HG03039 (cell line): ENCODE measurements around the gene USP8.

Source experiments
- ATAC-seq: cut with Tn5 transposase; IDR thresholded peaks from one replicate; pipeline ENCODE4 v1.9.1; 2021; ENCODE audit warnings: mild to moderate bottlenecking, moderate library complexity; ENCODE audit not compliant: unreplicated experiment

Gene USP8

DNA sequence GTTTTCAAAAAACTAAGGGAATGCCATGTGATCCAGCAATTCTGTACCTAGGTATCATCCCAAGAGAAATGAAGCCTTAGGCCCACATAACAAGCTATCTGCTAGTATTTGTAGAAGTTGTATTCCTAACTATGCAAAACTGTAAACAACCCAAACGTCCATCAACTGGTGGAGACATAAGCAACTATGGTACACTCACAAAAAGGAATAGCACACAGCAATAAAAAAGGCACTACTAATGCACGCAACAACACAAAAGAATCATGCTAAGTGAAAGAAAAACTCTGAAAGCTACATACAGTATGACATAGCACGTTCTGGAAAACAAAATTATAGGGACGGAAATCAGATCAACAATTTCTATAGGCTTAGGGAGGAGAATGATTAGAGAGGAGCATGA is 107.0 kb downstream of the USP8 start:
- no peak for ATAC-seq

DNA sequence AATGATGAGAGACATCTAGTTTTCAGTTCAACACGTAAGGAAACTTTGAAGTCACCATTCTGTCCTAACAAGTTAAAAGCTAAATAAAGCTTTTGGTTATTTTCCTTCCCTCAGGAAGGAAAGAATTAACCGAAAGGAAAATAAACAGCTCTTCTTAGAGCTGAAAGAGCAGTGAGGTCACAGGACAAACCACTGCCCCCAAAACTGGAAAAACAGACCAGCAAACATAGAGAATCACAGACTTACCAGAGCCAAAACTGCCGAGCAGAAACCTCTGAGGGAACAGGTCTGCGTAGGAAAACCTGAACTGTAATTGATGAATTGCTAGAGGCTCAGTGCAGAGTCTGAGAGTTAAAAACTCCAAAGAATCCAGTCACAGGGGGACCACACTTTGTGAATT is 107.6 kb downstream of the USP8 start:
- no peak for ATAC-seq

GRCh38 chr15:50542887-50543210 is 118.6 kb downstream of the USP8 start:
- ATAC-seq: no peak

- ATAC-seq: no peak
Observed at GRCh38 chr15:50543556-50543955, 119.4 kb downstream of the USP8 start.

- ATAC-seq: no peak
Observed at GRCh38 chr15:50544368-50544767, 120.2 kb downstream of the USP8 start.

GRCh38 chr15:50546566-50546965 is 122.4 kb downstream of the USP8 start, which contains the start of gene USP50:
TSS of gene USP50 (minus strand) at chr15:50546666. CDS start at chr15:50546525, 141 bp downstream.
- no peak for ATAC-seq

GRCh38 chr15:50549326-50549725 is 125.1 kb downstream of the USP8 start:
- no peak for ATAC-seq

DNA sequence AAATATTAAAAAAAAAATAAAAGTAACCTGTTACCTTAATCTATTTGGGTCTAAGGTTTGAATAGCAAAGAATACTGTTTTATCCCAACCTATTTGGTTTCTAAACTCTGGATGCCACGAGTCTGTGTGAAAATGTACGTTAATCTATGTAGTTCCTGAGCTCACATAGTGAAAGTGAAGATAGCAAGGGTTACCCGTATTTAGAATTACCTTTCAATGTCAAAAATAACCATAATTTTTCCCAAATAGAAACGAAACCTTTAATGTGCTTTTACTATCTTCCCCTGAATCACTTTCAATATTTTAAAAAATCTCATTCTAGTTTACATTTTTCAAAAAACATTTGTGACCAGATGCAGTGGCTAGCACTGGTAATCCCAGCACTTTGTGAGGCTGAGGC is 128.0 kb downstream of the USP8 start:
- no peak for ATAC-seq

DNA sequence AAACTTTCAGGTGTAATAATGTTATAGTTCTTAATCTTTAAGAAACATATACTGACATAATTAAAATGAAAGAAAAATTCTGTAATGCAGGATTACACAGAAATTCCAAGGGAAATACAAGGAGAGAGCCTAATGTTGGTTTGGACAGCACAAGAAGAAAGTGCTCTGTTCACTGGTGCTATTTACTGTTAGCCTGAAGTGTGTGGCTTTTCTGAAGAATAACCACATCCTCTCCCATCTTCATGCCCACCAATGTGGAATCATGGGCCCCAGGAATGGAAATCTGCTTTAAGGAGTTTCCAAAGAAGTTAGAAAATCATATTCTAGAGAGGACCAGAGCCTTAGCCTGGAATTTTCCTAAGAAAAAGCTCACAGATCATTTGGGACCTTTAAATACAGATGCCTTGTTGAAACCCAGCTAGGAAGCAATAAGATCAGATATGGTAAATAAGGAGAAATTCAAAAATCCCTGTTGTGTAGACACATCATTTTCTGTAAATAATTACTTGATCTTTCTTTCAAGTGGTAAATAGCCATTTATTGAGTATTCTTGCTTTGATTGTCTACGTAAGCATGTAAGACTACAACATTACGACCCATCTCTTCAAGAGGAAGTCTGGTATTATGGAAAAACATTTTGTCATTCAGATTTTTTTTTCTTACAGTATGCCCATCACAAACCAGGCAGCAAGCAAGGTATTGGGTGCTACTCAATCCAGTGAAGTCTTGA is 132.6 kb downstream of the USP8 start:
- no peak for ATAC-seq

DNA sequence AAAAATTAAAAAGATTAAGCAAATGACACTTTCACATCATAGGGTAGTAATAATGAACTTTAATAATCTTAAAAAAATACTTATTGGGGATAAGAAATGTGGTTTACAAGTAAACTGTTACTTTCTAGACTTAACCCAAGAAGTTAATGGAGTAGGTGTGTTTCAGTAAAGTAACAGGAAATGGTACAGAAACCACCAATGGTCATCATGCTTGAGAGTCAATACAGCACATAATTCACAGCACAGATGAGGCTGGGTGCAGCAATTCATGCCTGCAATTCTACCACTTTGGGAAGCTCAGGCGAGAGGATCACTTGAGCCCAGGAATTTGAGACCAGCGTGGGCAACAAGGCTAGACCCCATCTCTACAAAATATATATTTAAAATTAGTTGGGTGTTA is 133.8 kb downstream of the USP8 start:
- ATAC-seq: no peak

DNA sequence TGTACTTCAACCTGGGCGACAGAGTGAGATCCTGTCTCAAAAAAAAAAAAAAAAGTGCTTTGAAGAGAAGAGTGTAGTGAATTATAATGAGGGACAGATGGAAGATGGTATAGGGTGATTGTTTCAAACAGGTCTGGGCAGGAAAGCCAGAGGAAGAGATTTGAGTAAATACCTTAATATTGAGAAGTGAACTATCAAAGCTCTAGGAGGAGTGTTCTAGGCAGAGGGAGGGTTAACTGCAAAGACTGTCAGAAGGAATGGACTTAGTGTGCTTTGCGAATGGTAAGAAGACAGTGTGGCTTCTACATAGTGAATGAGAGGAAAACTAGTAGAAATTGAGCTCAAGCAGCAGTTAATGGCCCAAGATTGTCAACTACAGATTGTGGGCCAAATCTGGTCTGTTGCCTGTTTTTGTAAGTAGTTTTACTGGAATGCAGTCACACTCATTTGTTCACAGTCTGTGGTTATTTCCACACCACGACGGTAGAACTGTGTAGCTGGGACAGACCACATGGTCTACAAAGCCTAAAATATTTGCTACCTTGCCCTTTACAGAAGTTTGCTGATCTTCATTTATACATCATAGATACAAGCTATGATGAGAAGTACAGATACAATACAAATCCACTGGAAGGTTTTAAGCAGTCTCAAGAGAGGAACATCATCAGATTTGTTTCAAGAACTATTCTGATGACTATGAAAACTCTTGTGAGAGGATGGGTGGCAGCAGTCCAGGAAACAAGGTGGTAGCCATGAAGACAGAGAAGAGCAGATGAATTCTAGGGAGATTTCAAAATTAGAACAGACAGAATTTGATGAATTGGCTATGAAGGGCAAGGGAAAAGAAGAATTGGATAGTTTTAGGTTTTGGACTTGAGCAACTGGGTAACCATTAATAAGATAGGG is 138.8 kb downstream of the USP8 start:
- ATAC-seq: no peak

DNA sequence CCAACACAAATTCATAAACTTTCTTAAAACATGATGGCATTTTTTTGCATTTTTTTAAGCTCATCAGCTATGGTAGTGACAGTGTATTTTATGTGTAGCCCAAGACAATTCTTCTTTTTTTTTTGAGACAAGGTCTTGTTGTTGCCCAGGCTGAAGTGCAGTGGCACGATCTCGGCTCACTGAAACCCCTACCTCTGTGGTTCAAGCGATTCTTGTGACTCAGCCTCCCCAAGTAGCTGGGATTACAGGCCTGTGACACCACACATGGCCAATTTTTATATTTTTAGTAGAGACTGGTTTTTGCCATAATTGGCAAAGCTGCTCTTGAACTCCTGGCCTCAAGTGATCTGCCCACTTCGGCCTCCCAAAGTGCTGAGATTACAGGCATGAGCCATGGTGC is 139.6 kb downstream of the USP8 start:
- ATAC-seq: no peak
